ENCODE results near the gene SSMEM1. TPM values are rescaled to one million over a fixed set of nuclear protein-coding genes. Genes with fewer than 3 reads are reported as not detected.
A peak's percentile ranks its signal among the peaks of the same experiment; 100 is the strongest.

The SSMEM1 gene
- total and polyA plus RNA-seq, 9 of the 15 experiments (the other 6 are each of a cell fraction or from before 2014, with no cell fraction given) = 0.10 to 0.28 (median 0.18) TPM; not detected in 4

DNA sequence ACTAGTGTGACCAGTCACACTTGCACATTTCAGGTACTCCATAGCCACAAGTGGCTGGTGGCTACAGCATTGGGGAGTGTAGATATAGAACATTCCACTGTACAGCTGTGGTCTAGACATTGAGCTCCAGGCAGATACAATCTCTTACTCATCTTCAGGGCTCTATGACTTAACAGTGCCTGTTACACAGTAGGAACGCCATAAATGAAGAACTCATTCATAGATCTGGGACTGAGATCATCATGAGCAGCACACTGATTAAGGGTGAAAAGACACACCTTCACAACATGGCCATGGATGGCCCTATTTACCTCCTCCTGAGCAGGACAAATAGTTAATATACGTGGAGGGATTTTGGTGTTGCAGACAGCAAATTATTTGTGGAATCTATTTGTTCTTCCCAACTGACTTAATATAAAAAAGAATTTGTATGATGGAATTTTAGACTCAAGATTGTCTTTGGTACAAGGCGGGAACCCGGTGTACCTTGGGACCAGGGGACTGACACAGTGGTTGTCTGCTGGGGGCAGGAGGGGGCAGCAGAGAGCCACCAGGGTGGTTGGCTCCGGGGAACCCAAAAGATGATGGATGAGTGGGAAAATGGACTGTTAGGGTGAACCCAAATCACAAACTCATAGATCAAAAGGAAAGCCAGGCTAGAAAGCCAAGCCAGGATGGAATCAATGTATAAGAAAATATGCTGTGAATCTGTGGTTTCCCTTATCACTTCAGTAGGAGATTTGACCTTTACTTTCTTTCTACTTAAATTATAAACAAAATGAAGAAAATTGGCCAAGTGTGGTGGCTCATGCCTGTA is 34.7 kb downstream of the SSMEM1 start (continued):
- TF ChIP-seq, protein P1, sequence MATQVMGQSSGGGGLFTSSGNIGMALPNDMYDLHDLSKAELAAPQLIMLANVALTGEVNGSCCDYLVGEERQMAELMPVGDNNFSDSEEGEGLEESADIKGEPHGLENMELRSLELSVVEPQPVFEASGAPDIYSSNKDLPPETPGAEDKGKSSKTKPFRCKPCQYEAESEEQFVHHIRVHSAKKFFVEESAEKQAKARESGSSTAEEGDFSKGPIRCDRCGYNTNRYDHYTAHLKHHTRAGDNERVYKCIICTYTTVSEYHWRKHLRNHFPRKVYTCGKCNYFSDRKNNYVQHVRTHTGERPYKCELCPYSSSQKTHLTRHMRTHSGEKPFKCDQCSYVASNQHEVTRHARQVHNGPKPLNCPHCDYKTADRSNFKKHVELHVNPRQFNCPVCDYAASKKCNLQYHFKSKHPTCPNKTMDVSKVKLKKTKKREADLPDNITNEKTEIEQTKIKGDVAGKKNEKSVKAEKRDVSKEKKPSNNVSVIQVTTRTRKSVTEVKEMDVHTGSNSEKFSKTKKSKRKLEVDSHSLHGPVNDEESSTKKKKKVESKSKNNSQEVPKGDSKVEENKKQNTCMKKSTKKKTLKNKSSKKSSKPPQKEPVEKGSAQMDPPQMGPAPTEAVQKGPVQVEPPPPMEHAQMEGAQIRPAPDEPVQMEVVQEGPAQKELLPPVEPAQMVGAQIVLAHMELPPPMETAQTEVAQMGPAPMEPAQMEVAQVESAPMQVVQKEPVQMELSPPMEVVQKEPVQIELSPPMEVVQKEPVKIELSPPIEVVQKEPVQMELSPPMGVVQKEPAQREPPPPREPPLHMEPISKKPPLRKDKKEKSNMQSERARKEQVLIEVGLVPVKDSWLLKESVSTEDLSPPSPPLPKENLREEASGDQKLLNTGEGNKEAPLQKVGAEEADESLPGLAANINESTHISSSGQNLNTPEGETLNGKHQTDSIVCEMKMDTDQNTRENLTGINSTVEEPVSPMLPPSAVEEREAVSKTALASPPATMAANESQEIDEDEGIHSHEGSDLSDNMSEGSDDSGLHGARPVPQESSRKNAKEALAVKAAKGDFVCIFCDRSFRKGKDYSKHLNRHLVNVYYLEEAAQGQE (IDR thresholded peaks at IDR 0.05; ENCODE audit: borderline replicate concordance) = peak; percentile 84
- TF ChIP-seq, protein P1 (CRISPR knock-in tag; IDR thresholded peaks at IDR 0.05; ENCODE audit: low read depth) = no peak
- TF ChIP-seq HDGF (IDR thresholded peaks at IDR 0.05) (no peak), KDM1A (IDR thresholded peaks at IDR 0.05) (peak; percentile 30 to 62; a peak in 2 of 4 replicates), ZFP30 (CRISPR knock-in tag; IDR thresholded peaks at IDR 0.05; ENCODE audit: borderline replicate concordance) (no peak), NRF1 (conservative IDR thresholded peaks at IDR 0.05 in 1 of 2, IDR thresholded peaks at IDR 0.05 in 1 of 2) (peak; percentile 32 to 35; a peak in 2 of 4 replicates), TAF15 (IDR thresholded peaks at IDR 0.05; ENCODE audit: low read depth, low read length) (no peak), ETS2 (tag; IDR thresholded peaks at IDR 0.05; ENCODE audit: borderline replicate concordance, poor library complexity, severe bottlenecking) (no peak), BHLHE40 (IDR thresholded peaks at IDR 0.05; ENCODE audit: low read length) (peak; percentile 15; the same call in 1 of the 2 replicates), FOS (IDR thresholded peaks at IDR 0.05; ENCODE audit: extremely low read depth, insufficient read length) (peak; percentile 39), ZNF507 (tag; conservative IDR thresholded peaks at IDR 0.05) (no peak), ARNT (IDR thresholded peaks at IDR 0.05) (0 out of 4 replicates have a peak, but pooled peaks of 1 of the 2 experiments have one; percentile 25), RBM25 (IDR thresholded peaks at IDR 0.05; ENCODE audit: low read depth, low read length, severe bottlenecking) (no peak)
- TF ChIP-seq, protein P2, sequence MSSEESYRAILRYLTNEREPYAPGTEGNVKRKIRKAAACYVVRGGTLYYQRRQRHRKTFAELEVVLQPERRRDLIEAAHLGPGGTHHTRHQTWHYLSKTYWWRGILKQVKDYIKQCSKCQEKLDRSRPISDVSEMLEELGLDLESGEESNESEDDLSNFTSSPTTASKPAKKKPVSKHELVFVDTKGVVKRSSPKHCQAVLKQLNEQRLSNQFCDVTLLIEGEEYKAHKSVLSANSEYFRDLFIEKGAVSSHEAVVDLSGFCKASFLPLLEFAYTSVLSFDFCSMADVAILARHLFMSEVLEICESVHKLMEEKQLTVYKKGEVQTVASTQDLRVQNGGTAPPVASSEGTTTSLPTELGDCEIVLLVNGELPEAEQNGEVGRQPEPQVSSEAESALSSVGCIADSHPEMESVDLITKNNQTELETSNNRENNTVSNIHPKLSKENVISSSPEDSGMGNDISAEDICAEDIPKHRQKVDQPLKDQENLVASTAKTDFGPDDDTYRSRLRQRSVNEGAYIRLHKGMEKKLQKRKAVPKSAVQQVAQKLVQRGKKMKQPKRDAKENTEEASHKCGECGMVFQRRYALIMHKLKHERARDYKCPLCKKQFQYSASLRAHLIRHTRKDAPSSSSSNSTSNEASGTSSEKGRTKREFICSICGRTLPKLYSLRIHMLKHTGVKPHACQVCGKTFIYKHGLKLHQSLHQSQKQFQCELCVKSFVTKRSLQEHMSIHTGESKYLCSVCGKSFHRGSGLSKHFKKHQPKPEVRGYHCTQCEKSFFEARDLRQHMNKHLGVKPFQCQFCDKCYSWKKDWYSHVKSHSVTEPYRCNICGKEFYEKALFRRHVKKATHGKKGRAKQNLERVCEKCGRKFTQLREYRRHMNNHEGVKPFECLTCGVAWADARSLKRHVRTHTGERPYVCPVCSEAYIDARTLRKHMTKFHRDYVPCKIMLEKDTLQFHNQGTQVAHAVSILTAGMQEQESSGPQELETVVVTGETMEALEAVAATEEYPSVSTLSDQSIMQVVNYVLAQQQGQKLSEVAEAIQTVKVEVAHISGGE (CRISPR knock-in tag; IDR thresholded peaks at IDR 0.05) = peak in 1 of 3 experiments; percentile 33; a peak in 1 of 6 replicates
